NT2/D1 (cell line): ENCODE measurements around the gene NES.

Source experiments
- SUZ12 ChIP-seq: IDR thresholded peaks from 2 replicates; pipeline ENCODE4 v1.6.1; 2011; ENCODE audit not compliant: insufficient read length, insufficient read depth; ENCODE audit errors: extremely low read depth
- YY1 ChIP-seq: IDR thresholded peaks from 2 replicates; pipeline ENCODE4 v1.6.1; 2011; ENCODE audit not compliant: insufficient read length, insufficient read depth
- ZNF274 ChIP-seq: IDR thresholded peaks from 2 replicates; pipeline ENCODE4 v1.6.1; 2011; ENCODE audit warnings: mild to moderate bottlenecking, low read depth, low read length

GRCh38 chr1:156664767-156665411 is 12.3 kb downstream of the NES start:
- TF ChIP-seq YY1 (no peak), ZNF274 (no peak), SUZ12 (no peak)
